Ovary (tissue), 3 donors: ENCODE data around the gene EXT2.

ENCODE experiments used
- POLR2A ChIP-seq: fragments of 450-650 bp; IDR thresholded peaks from one replicate; pipeline ENCODE4 v1.6.1; 2017; ENCODE audit warnings: antibody characterized with exemption, mild to moderate bottlenecking, moderate library complexity
- TF ChIP-seq, protein P1 (sequence below), 3 donors: fragments of 450-650 bp in 2 of 3; fragments of 200-600 bp in 1 of 3; IDR thresholded peaks; one replicate each; pipeline versions ENCODE4 v1.5.1 to v1.8.0; 2016 to 2022; ENCODE audit warnings: antibody characterized with exemption in 3 of 3, mild to moderate bottlenecking in 1 of 3
- donor health status: DM: no; HTN: no; CAD: no.

DNA sequence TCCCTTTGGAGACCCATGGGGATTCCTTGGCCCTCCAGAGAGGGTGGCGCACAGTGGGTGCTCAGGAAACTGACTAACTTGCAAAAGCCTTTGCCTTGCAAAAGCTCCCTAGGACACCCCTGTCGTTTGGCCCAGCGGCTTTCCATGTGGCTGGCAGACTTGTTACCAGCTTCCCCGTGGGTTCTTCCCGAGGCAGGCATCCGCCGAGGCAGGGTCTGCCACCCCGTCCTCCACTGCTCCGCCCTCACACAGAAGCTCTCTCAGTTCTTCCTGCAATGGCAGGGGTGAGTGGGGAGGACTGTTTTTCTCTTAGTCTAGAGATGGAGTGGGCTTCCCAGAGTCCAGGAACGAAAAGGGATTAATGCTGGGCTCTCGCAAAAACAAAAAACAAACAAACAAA is 191.4 kb downstream of the EXT2 start:
- TF ChIP-seq, protein P1, sequence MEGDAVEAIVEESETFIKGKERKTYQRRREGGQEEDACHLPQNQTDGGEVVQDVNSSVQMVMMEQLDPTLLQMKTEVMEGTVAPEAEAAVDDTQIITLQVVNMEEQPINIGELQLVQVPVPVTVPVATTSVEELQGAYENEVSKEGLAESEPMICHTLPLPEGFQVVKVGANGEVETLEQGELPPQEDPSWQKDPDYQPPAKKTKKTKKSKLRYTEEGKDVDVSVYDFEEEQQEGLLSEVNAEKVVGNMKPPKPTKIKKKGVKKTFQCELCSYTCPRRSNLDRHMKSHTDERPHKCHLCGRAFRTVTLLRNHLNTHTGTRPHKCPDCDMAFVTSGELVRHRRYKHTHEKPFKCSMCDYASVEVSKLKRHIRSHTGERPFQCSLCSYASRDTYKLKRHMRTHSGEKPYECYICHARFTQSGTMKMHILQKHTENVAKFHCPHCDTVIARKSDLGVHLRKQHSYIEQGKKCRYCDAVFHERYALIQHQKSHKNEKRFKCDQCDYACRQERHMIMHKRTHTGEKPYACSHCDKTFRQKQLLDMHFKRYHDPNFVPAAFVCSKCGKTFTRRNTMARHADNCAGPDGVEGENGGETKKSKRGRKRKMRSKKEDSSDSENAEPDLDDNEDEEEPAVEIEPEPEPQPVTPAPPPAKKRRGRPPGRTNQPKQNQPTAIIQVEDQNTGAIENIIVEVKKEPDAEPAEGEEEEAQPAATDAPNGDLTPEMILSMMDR (IDR thresholded peaks at IDR 0.05) = no peak
- no peak for TF ChIP-seq POLR2A
